ENCODE results near the gene GNAS-AS1. TPM values are rescaled to one million over a fixed set of nuclear protein-coding genes. Genes with fewer than 3 reads are reported as not detected.
A peak's percentile ranks its signal among the peaks of the same experiment; 100 is the strongest.

The GNAS-AS1 gene
- 1.7 and 1.9 TPM in 2 replicates for total RNA-seq

DNA sequence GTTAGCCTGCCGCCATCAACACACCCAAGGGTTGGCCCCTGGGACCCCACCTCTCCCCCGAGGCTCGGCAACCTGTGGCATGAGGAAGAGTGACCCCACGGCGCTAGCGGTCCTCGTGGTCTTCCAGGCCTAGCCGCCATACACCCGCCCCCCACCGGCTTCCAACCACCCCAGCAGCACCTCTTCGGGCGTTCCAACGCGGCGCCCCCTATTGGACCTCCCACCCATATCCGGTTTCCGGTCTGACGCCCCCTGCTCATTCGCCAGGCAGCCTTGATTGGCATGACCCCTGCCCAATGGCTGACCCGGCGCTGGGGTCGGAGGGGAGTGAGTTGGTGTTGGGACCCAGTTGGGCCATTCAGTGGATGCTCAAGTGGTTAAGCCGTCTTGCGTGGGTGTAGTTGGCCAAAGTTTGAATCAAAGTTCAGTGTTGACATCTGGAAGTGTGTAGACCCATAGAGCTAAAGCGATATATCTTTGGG, at the start of gene GNAS-AS1:
GNAS-AS1 (minus strand) TSS at position 210 of the 482 bp plus-strand sequence.
- Mint-ChIP-seq H3K27ac (peak within 1 kb of the TSS; percentile 24), H3K36me3 (ENCODE audit: low read depth) (no peaks in the 10 kb centered on the region), H3K4me3 (ENCODE audit: low read depth) (peak within 1 kb of the TSS; percentile 90), H3K4me1 (ENCODE audit: low read depth) (peaks cover 30% of the 10 kb centered on the region), H3K9me3 (no peaks in the 10 kb centered on the region), H3K27me3 (ENCODE audit: low read depth) (peaks cover 41% of the 10 kb centered on the region)
- intact Hi-C loops (cut with micrococcal nuclease), result loop anchor here (2.0 to 5.0 kb wide), 3 partner anchors 32 to 552 kb away; partner anchors contain the start of gene STX16
- DNase-seq (ENCODE audit: low spot score), result peak; percentile 80

- H3K27ac Mint-ChIP-seq, result peak overlapping the region; percentile 47
- intact Hi-C loops (cut with micrococcal nuclease), result no loop called here
- H3K4me3 Mint-ChIP-seq (ENCODE audit: low read depth), result no peak overlapping the region
- peaks cover 43% of the 10 kb centered on the region for H3K4me1 Mint-ChIP-seq (ENCODE audit: low read depth)
- H3K27me3 Mint-ChIP-seq (ENCODE audit: low read depth), result no peaks in the 10 kb centered on the region
- H3K36me3 Mint-ChIP-seq (ENCODE audit: low read depth), result peaks cover 84% of the 10 kb centered on the region
- DNase-seq (ENCODE audit: low spot score), result no peak
- H3K9me3 Mint-ChIP-seq, result no peaks in the 10 kb centered on the region
Observed at GRCh38 chr20:58900397-58900796, 49.7 kb upstream of the GNAS-AS1 start.

- H3K36me3 Mint-ChIP-seq (ENCODE audit: low read depth), result peaks cover 84% of the 10 kb centered on the region
- no peaks in the 10 kb centered on the region for H3K27me3 Mint-ChIP-seq (ENCODE audit: low read depth)
- H3K9me3 Mint-ChIP-seq, result no peaks in the 10 kb centered on the region
- DNase-seq (ENCODE audit: low spot score), result no peak
- intact Hi-C loops (cut with micrococcal nuclease), result loop anchor here (10.0 kb wide), 1 partner anchor 265 kb away; the partner anchor contains the start of gene ZNF831
- peaks cover 46% of the 10 kb centered on the region for H3K4me1 Mint-ChIP-seq (ENCODE audit: low read depth)
- H3K27ac Mint-ChIP-seq, result no peak overlapping the region
- no peak overlapping the region for H3K4me3 Mint-ChIP-seq (ENCODE audit: low read depth)
Observed at GRCh38 chr20:58899512-58899911, 48.8 kb upstream of the GNAS-AS1 start.

- Mint-ChIP-seq H3K27ac (no peak overlapping the region), H3K9me3 (no peaks in the 10 kb centered on the region), H3K4me3 (ENCODE audit: low read depth) (no peak overlapping the region), H3K27me3 (ENCODE audit: low read depth) (no peaks in the 10 kb centered on the region), H3K36me3 (ENCODE audit: low read depth) (peaks cover 80% of the 10 kb centered on the region), H3K4me1 (ENCODE audit: low read depth) (peaks cover 50% of the 10 kb centered on the region)
- intact Hi-C loops (cut with micrococcal nuclease), result loop anchor here (10.0 kb wide), 1 partner anchor 266 kb away; the partner anchor contains the start of gene ZNF831
- no peak for DNase-seq (ENCODE audit: low spot score)
Observed at GRCh38 chr20:58898629-58899408, 48.1 kb upstream of the GNAS-AS1 start.

DNA sequence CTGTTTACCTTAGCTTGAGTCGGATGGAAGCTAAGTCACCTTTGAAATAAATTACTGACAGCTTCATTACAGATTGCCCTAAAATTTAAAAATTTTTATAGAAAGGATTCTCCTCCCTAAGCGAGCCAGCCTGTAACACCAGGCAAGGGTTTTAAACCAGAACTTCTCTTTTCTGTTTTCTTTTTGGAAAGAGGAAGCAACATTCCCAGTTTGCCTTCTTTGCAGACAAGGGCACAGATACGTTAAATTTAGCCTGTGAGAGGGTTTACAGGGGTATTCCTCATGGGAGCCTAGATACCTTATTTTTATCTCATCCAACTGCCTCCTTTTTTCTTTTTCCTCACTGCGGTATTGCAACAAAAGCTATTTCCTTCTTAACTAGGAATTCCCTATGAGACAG, 46.8 kb upstream of the GNAS-AS1 start:
- peaks cover 51% of the 10 kb centered on the region for H3K4me1 Mint-ChIP-seq (ENCODE audit: low read depth)
- H3K9me3 Mint-ChIP-seq, result no peaks in the 10 kb centered on the region
- intact Hi-C loops (cut with micrococcal nuclease), result loop anchor here (10.0 kb wide), 1 partner anchor 267 kb away; the partner anchor contains the start of gene ZNF831
- no peaks in the 10 kb centered on the region for H3K27me3 Mint-ChIP-seq (ENCODE audit: low read depth)
- H3K4me3 Mint-ChIP-seq (ENCODE audit: low read depth), result no peak overlapping the region
- peak overlapping the region; percentile 72 for H3K27ac Mint-ChIP-seq
- DNase-seq (ENCODE audit: low spot score), result no peak
- peaks cover 80% of the 10 kb centered on the region for H3K36me3 Mint-ChIP-seq (ENCODE audit: low read depth)

DNA sequence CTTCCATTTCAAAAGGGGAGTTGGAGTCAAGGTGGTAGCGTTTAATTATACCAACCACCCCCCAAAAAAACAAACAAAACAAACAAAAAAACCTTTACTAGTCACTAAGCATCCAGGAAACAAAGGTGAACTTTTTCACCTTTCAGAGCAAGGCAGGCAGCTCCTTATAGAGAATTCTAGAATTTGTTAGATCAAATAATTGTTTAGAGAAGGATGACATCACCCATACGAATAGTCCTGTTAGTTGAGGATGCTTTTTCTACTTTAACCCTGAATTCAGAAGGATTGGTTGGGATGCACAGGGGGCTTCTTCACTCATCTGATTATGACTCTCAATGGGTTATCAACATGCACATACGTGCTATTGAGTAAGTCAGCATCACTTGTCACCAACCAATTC, 46.1 kb upstream of the GNAS-AS1 start:
- Mint-ChIP-seq H3K27ac (peak overlapping the region; percentile 10), H3K9me3 (no peaks in the 10 kb centered on the region), H3K27me3 (ENCODE audit: low read depth) (no peaks in the 10 kb centered on the region), H3K36me3 (ENCODE audit: low read depth) (peaks cover 80% of the 10 kb centered on the region), H3K4me3 (ENCODE audit: low read depth) (no peak overlapping the region), H3K4me1 (ENCODE audit: low read depth) (peaks cover 48% of the 10 kb centered on the region)
- intact Hi-C loops (cut with micrococcal nuclease), result loop anchor here (10.0 kb wide), 1 partner anchor 268 kb away; the partner anchor contains the start of gene ZNF831
- DNase-seq (ENCODE audit: low spot score), result no peak

DNA sequence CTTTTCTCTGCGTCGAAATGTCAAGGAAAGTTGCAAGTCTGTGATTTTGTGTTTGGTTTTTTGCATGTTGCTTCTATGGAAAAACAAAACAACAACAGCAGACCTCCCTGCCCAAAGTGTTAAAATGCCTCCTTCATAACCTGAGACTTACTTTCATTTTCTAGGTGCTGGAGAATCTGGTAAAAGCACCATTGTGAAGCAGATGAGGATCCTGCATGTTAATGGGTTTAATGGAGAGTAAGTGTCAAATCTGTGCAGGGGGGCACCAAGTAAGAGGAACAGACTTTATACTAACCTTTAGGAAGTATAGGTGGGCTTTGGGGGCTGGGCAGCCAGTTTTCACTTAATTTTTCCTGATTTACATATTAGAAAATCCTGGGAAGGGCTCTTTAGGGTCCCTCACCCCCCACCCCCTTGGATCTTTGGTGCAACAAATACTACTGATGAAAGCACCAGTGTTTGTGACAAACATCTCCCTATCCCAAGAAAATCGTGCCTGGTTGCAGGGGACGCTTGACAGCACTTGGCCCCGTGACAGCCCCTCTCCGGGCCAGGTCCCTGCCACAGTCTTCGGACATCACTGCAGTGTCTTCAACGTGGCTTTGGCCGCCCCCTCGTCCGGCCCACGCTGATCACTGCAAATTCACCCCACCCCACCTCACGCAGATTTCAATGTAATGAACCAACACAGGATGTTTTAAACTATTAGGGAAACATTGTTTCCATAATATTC, 44.9 kb upstream of the GNAS-AS1 start:
- H3K36me3 Mint-ChIP-seq (ENCODE audit: low read depth), result peaks cover 75% of the 10 kb centered on the region
- H3K4me1 Mint-ChIP-seq (ENCODE audit: low read depth), result peaks cover 48% of the 10 kb centered on the region
- no peaks in the 10 kb centered on the region for H3K27me3 Mint-ChIP-seq (ENCODE audit: low read depth)
- DNase-seq (ENCODE audit: low spot score), result no peak
- intact Hi-C loops (cut with micrococcal nuclease), result loop anchor here (10.0 kb wide), 1 partner anchor 269 kb away; the partner anchor contains the start of gene ZNF831
- H3K9me3 Mint-ChIP-seq, result no peaks in the 10 kb centered on the region
- peak overlapping the region; percentile 45 for H3K27ac Mint-ChIP-seq
- peak overlapping the region; percentile 61 for H3K4me3 Mint-ChIP-seq (ENCODE audit: low read depth)

GRCh38 chr20:58894652-58895447, 44.1 kb upstream of the GNAS-AS1 start:
- H3K9me3 Mint-ChIP-seq, result no peaks in the 10 kb centered on the region
- intact Hi-C loops (cut with micrococcal nuclease), result loop anchor here (5.0 to 10.0 kb wide), 4 partner anchors 87 to 1503 kb away; partner anchors contain the start of genes NELFCD, RAB22A, RBM38 and ZNF831
- H3K27me3 Mint-ChIP-seq (ENCODE audit: low read depth), result no peaks in the 10 kb centered on the region
- peak overlapping the region; percentile 61 for H3K4me3 Mint-ChIP-seq (ENCODE audit: low read depth)
- no peak for DNase-seq (ENCODE audit: low spot score)
- H3K4me1 Mint-ChIP-seq (ENCODE audit: low read depth), result peaks cover 45% of the 10 kb centered on the region
- H3K36me3 Mint-ChIP-seq (ENCODE audit: low read depth), result peaks cover 67% of the 10 kb centered on the region
- H3K27ac Mint-ChIP-seq, result peak overlapping the region; percentile 45

DNA sequence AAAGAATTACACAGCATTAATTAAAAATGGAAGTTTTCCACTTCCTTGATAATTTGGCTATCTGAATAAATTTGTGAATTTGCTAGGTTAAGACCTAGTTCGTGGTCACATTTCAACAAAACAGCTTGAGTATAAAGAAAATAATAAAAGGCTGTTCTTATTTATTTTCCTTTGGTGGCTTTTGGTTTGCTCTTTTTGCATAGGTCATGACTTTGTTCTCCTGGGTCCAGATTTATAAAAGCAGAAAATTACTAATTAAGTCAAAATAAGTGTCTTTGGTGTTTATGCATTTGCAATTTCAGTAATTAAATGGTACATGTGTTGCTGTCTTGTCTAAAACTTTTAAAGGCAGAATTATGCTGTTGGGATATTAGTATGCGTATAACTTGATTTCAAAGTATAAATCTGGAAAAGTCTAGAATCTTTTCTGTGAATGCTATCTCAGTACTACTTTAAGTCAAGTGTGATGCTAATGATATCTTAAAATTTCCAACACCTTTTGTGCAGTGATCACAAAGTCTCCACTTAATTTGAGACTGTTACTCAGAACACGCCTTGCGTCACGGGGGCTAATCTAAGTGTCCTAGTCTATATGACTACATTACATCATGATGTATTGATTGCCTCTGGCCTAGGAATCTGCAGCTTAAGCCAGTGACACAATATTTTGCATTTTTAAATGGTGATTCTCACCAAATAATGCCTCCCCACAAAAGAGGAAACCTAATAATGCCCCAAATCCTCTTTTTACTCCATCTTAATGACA, 42.8 kb upstream of the GNAS-AS1 start:
- Mint-ChIP-seq H3K9me3 (no peaks in the 10 kb centered on the region), H3K4me3 (ENCODE audit: low read depth) (peak overlapping the region; percentile 89), H3K4me1 (ENCODE audit: low read depth) (peaks cover 38% of the 10 kb centered on the region), H3K27me3 (ENCODE audit: low read depth) (no peaks in the 10 kb centered on the region), H3K27ac (peak overlapping the region; percentile 94), H3K36me3 (ENCODE audit: low read depth) (peaks cover 56% of the 10 kb centered on the region)
- no peak for DNase-seq (ENCODE audit: low spot score)
- intact Hi-C loops (cut with micrococcal nuclease), result loop anchor here (2.0 to 10.0 kb wide), 5 partner anchors 89 to 1501 kb away; partner anchors contain the start of genes ATP5F1E, NELFCD, RAB22A and RBM38

- Mint-ChIP-seq H3K36me3 (ENCODE audit: low read depth) (peaks cover 50% of the 10 kb centered on the region), H3K27ac (peak overlapping the region; percentile 96), H3K4me3 (ENCODE audit: low read depth) (peak overlapping the region; percentile 97), H3K4me1 (ENCODE audit: low read depth) (peaks cover 38% of the 10 kb centered on the region), H3K9me3 (no peaks in the 10 kb centered on the region), H3K27me3 (ENCODE audit: low read depth) (no peaks in the 10 kb centered on the region)
- DNase-seq (ENCODE audit: low spot score), result no peak
- intact Hi-C loops (cut with micrococcal nuclease), result loop anchor here (1.0 to 10.0 kb wide), 6 partner anchors 89 to 1501 kb away; partner anchors contain the start of genes ATP5F1E, NELFCD, RAB22A and RBM38
Observed at GRCh38 chr20:58892932-58893224, 42.2 kb upstream of the GNAS-AS1 start.

- intact Hi-C loops (cut with micrococcal nuclease), result loop anchor here (1.0 to 10.0 kb wide), 6 partner anchors 90 to 1500 kb away; partner anchors contain the start of genes ATP5F1E, NELFCD, RAB22A and RBM38
- peak overlapping the region; percentile 96 for H3K27ac Mint-ChIP-seq
- H3K9me3 Mint-ChIP-seq, result no peaks in the 10 kb centered on the region
- H3K4me3 Mint-ChIP-seq (ENCODE audit: low read depth), result peak overlapping the region; percentile 97
- peaks cover 40% of the 10 kb centered on the region for H3K4me1 Mint-ChIP-seq (ENCODE audit: low read depth)
- DNase-seq (ENCODE audit: low spot score), result peak; percentile 63
- H3K27me3 Mint-ChIP-seq (ENCODE audit: low read depth), result no peaks in the 10 kb centered on the region
- H3K36me3 Mint-ChIP-seq (ENCODE audit: low read depth), result peaks cover 45% of the 10 kb centered on the region
Observed at GRCh38 chr20:58892141-58892931, 41.6 kb upstream of the GNAS-AS1 start.
